Activated CD4-positive, alpha-beta T cell treated with anti-CD3 and anti-CD28 coated beads, Interleukin-10, Interleukin-2, amounts not matched to agents 100 ng/mL and 50 ng/mL, durations not matched to agents 16 hours and 8 hours (primary cell): Measurements from ENCODE around the gene ATP8A2.
A peak's percentile ranks its signal among the peaks of the same experiment; 100 is the strongest.
"Not testable (repeated sequence)": the region's sequence is repeated elsewhere in the genome, so short reads cannot be mapped to it uniquely, and the experiment has no call there.

Experiments
- DNase-seq: peaks from one replicate; pipeline ENCODE4 v3.0.0-alpha.2; 2020

ATP8A2 gene

GRCh38 chr13:25571237-25571636 lies 199.5 kb downstream of the ATP8A2 start:
- no peak for DNase-seq

DNA sequence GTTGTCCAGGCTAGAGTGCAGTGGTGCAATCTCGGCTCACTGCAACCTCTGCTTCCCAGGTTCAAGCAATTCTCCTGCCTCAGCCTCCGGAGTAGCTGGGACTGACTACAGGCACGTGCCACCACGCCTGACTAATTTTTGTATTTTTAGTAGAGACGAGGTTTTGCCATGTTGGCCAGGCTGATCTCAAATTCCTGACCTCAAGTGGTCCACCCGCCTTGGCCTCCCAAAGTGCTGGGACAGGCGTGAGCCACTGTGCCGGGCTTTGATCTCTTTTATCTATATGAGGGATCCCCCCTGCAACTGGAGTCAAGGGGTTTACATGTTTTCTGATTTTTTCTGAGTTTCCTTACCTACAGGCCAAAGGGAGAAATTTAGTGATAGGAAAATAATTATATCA lies 200.4 kb downstream of the ATP8A2 start:
- DNase-seq = not testable (repeated sequence)

DNA sequence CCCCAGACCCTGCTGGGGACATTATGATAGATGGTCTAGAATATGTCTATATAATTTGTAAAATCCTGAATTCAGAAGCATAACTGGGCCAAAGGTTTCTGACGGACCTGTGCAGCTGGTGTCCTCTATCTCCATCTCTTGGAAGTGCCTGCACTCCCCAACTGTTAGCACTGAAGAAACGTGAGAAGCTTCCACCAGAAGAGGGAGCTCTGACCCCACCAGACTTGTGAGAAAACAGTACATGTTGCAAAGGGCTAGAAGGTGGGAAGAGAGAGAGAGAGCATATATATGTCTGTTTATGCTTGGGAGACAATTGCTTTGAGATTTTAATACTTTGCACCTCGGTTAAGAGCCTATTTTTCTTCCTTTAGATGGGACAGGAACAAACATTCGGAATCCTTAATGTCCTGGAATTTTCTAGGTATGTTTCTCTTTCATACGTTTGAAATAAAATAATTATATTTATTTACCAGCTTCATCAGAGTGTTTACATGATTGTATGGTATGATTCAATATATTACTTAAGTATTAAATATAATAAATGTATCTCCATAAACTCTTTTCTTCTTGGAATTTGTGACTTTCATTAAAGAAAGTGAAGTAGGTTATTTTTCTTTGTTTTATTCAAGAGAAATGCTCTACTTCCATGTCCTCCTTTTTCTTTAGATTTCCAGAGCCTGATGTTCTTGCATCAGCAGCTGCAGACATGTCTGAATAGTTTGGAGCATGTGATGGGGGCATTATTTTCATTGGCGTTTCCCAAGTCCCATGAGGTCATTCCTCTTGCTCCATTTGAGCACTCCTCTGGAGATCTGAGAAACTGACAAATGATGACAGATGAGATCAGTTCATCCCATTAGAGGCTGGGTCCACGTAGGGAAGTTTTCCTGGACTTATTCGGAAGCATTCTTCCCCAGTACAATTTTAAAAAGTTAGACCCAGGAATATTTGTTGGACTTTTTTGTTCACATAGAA lies 202.9 kb downstream of the ATP8A2 start:
- peak; percentile 77 for DNase-seq

DNA sequence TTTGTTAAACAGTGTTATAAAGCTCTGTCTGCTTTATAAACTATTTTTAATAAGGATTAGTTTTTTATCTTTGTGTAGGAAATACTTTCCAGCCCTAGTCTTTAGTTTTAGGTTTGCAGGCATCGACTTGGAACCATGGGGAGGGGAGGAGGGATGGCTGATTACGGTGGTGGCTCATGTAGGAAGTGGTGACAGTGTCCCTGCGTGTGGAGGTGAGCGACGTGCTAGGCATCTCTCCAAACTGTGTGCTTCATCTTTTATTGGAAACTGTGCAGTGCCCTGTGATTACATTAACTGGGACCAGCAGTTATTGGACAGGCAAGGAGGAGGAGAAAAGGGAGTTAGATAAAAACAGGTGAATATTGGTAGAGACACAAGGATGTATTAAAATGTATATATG lies 203.8 kb downstream of the ATP8A2 start:
- no peak for DNase-seq

- no peak for DNase-seq
Observed at GRCh38 chr13:25578526-25578925, 206.8 kb downstream of the ATP8A2 start.

DNA sequence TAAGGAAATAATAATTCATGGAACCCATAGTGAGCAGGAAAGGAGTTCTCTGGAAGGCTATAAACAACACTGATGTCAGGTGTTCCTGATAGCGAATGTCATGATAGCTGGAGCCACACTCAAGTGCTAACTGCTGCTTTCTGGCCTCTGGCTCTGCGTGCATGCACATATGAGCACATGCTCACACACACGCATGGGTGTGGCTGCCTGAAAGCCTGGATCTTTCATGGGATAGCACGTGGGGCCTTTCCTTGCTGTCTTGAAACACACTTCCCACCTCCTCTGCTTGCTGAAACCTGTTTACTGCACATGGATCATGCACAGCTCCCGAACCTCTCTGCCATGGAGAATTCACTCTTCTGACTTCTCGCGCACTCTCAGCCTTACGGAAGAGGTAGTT lies 207.4 kb downstream of the ATP8A2 start:
- DNase-seq = no peak

DNA sequence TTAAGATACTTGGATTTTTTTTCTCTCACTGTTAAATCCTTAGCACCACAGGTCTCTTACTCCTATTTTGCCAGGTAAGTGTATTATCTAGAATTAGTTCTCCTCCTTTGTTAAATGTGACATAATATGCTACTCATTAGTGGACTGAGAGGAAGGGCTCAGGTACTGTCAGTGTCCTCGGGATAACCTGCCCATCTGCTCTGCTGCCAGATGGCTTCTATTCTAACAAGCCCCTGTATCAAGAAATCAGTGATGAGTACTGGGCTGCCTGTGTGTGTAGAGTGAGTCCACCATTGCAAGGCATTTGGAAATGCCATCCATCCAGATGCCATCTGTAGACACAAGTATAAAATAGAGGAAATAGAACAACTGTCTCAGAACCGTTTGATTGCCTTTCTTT lies 209.6 kb downstream of the ATP8A2 start:
- no peak for DNase-seq

DNA sequence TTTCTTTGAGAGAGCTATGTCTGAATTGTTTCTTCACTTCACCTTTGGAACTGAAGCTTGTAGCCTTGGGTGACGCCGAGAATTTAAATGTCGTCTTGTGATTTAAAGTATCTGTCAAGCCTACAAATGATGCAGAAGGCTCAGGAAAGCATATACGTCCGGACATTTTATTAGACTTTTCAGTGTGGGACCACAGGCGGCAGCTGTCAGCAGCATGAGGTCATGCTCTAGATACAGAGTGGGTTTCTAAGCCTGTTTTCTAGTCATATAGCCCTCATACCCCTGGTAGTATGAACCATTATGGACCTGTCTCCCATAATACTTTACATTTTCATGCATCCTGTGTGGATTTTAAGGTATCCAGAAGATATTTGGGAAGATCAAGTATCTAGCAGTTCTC lies 212.3 kb downstream of the ATP8A2 start:
- DNase-seq = no peak

DNA sequence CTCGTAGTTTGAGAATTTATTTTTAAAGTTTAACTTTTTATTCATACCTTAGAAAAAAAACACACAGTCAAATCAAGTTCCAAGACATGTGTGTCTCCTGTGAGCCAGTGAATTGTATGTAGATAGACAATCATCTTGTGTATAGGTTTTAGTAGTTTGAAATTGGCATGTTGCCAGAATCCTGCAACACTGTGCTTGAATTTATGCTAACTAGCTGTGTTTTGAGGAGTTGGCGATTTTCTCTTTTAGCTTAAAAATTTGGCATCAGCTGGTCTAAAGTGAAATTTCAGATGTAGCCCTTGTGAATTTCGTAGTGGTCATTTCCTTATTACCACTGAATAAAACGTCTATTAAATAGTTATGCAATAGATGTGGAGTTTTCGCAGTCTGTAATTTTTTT lies 213.2 kb downstream of the ATP8A2 start:
- no peak for DNase-seq

GRCh38 chr13:25587326-25587980 lies 215.7 kb downstream of the ATP8A2 start:
- DNase-seq = no peak

DNA sequence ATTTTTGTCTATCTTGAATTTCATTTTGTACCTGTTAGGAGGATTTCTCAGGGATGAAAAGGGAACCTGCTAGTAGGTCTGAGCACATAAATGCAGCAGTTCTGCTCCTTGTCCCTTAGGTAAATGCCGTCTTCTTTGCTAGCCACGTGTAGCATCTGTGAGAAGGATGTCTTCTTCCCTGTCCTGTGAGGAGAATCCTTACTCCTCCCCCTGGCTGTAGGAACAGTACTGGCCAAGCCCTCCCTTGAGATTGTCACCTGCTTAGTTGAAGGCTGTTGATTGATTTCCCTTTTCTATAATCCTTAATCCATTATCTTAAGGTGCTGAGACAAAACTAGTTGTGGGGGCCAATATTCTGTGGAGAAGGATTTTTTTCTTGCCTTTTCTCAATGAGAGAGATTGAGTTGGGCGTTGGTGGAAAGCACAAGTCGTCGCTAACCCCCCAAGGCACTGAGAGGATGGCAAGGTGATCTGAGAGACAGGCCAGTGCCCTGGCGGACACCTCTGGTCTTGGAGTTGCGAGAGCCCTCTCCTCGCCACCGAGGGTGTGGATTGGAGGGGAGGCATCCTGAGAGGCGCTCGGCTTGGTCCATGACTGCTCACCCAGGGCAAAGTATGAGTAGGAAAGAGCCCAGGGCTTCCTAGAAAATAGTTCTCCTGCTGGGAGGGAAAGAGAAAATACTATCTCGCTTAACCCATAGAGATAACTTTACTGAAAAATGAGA lies 216.7 kb downstream of the ATP8A2 start:
- DNase-seq = no peak

DNA sequence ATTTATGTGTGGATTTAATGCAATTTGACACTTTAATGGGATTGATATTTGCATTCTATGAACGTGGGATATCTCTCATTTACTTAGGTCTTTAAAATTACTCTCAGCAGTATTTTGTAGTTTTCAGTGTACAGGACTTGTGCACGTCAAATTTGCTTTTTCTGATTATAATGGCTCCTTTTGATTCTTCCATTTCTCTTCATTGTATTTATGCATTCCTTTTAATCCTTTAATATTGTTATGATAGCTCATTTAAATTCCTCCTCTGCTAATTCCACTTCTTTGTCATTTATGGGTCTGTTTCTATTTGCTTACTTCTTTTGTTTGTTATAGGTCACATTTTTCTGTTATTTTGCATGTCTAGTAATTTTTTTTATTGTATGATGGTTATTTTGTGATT lies 226.6 kb downstream of the ATP8A2 start:
- DNase-seq = no peak

DNA sequence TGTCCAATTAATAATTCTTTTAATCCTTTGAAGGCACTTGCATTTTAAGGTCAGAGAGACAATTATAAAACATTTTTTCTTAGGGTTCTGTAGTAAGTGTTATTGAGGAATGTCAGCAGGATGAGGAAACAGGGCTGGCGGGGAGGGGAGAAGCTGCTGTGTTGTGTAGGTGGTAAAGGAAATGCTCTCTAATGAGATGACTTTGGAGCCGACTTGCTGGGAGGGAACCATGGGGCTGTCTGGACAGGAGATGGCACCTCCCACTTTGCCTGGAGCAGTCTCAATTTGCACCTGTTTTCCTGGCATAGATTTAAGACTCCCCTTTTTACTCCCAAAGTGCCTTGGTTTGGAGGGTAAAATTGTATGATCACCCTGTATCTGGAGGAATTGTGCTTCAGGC lies 230.4 kb downstream of the ATP8A2 start:
- DNase-seq = no peak

GRCh38 chr13:25604106-25604505 lies 232.3 kb downstream of the ATP8A2 start:
- DNase-seq = no peak

DNA sequence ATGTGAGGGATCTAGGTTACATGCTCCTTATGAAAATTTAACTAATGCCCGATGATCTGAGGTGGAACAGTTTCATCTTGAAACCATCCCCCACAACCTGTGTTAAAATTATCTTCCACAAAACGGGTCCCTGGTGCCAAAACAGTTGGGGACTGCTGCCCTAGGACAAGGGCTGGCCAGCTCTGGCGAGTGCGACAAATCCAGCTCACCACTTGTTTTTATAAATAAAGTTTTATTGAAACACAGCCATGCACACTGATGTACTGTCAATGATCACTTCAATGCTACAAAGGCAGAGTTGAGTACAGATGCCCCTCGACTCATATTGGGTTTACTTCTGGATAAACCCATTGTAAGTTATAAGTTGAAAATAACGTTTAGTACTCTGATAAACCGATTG lies 235.3 kb downstream of the ATP8A2 start:
- DNase-seq = no peak

GRCh38 chr13:25608181-25608580 lies 236.4 kb downstream of the ATP8A2 start:
- no peak for DNase-seq

- DNase-seq = no peak
Observed at GRCh38 chr13:25616674-25617073, 244.9 kb downstream of the ATP8A2 start.

- DNase-seq = no peak
Observed at GRCh38 chr13:25619897-25620296, 248.1 kb downstream of the ATP8A2 start.

DNA sequence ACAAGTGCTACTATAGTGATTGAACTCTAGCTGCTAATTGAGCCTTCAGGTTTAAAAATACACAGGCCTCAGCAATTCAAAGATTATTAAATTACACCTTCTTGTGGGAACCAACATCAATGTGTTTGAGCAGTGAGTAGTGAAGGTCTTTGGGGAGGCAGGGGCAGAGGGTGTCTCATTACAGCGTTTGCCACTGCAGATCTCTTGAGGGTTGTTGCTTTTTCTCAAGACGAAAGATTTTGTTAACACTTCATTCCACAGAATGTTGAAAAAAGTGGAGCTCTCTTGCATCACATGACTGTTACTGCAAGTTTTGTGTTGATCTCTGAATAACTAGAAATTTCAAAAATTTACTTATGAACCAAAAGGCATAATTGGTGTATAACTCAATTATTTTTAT lies 253.6 kb downstream of the ATP8A2 start:
- no peak for DNase-seq

DNA sequence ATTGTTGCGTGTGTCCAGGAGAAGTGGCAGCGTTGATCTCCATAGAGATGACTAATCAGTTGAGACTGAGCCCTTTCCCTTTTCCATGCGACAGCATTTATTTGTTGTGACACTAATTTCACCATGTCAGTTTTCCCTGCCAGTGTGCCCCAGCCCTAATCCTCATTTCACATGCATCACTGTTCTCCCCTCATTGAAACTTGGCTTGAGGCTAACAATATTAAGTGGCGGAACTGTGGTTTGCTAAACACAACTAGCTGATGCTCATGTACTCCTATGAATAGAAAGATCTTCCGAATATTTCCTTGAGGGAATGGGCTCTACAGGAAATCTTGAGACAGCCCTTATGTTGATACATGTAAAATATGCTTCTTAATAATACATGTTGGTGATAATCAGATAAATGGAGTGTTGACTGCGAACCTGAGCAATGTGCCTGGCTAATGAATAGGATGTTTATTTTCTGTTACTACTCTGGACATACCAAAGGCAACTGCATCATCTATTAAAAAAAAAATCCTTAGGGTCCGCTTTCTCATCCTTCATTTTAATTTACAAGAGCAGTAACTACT lies 258.6 kb downstream of the ATP8A2 start:
- DNase-seq = no peak

DNA sequence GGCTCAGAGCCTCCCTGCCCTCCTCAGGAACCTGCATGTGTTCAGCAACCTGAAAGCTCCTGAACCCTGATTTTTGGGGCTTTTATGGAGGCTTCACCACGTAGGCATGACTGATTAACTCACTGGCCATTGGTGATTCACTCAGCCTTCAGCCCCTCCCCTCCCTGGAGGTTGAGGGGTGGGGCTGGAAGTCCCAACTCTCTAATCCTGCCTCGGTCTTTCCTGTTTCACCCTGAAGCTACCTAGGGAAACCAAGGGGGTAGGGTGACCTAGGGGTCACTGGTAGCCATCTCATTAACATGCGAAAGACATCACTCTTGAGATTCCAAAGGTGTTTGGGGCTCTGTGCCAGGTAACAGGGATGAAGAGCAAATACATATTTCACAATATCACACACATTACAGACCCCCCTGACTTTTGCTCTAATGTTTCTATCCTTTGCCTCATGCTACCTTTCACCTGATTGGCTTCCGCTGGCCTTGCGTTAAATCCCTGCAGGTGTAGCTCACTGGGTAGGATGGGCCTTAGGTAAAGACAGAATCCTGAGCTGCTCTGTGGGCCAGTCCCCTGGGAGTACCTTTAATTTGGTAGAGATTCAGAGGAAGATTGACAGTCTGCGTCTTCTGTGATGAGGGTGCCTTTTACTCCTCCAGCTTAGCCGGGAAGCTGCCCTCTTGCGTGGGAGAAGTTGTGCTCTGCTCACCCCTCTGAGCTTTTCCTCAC lies 260.6 kb downstream of the ATP8A2 start:
- no peak for DNase-seq

DNA sequence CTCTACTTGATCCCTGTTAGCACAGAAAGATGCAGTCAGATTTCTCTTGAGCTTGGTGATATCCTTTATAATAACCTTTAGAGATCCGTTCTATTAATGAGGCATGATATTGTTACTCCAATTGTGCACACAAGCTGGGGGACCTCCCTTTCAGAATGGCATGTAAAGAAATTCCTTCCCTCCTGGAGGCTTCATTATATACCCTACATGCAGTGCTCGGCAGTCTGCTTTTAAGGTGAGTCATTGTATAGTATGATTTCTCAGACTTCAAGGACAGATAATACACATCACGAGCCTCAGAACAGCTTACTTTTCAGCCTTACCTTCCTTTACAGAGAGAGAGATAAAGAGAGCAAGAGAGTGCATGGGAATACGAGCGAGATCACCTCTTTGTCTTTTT lies 261.3 kb downstream of the ATP8A2 start:
- DNase-seq = no peak

DNA sequence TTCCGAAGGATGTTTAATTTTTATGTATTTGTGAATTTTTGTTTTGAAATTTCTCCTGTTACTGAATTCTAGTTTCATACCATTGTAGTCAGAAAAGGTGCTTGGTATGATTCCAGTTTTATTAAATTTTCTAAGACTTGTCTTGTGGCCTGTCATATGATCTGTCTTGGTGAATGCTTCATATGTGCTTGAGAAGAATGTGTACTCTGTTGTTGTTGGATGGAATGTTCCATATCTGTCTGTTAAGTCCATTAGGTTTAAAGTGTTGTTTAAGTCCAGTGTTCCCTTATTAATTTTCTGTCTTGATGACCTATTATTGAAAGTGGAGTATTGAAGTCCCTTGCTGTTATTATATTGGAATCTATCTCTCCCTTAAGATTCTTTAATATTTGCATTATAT lies 273.9 kb downstream of the ATP8A2 start:
- no peak for DNase-seq
